Measurements from ENCODE around the gene MUC5B. TPM values are rescaled to one million over a fixed set of nuclear protein-coding genes. Genes with fewer than 3 reads are reported as not detected.

MUC5B gene
- total RNA-seq, 1 donor from 2014 or later, result not detected

DNA sequence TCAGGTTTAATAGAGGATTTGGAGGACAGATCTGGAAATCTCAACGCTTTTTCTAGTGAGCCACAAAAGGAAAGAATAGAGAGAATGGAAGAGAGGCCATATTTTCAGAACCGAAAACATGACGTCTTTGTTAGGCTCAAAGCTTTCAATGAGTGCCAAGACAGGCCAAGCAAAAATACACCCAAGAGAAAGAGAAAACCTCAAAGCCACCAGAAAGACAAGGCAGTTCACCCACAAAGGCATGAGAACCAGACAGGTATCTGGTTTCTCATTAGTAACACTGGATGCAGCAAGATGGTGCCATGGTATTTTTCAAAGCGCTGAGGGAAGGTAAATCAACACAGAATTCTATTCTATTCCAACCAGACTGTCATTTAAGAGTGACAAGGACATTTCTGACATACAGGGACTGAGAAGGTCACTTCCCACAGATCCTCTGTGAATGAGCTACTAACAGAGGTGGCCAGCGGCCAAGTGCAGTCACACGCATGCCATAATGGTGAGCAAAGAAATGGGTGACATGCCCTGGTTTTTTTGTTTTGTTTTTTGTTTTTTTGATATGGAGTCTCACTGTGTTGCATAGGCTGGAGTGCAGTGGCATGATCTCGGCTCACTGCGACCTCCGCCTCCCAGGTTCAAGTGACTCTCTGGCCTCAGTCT lies 44.7 kb downstream of the MUC5B start:
- DNase-seq (peak; percentile 64), ATAC-seq (ENCODE audit: poor library complexity) (peak; percentile 64)
- intact Hi-C loops (cut with DNase I), result loop anchor here (5.0 kb wide), 1 partner anchor 40 kb away; the partner anchor contains the start of gene TOLLIP

- DNase-seq (peak; percentile 9), ATAC-seq (ENCODE audit: poor library complexity) (no peak)
- intact Hi-C loops (cut with DNase I), result loop anchor here (5.0 kb wide), 1 partner anchor 37 kb away; the partner anchor contains the start of gene TOLLIP
Measured at GRCh38 chr11:1269957-1270356, 47.1 kb downstream of the MUC5B start.

- no peak for ATAC-seq (ENCODE audit: poor library complexity)
- peak; percentile 22 for DNase-seq
- intact Hi-C loops (cut with DNase I), result no loop called here
Measured at GRCh38 chr11:1270476-1270875, 47.6 kb downstream of the MUC5B start.

- DNase-seq (peak; percentile 17), ATAC-seq (ENCODE audit: poor library complexity) (no peak)
- intact Hi-C loops (cut with DNase I), result no loop called here
Measured at GRCh38 chr11:1271002-1271401, 48.1 kb downstream of the MUC5B start.

DNA sequence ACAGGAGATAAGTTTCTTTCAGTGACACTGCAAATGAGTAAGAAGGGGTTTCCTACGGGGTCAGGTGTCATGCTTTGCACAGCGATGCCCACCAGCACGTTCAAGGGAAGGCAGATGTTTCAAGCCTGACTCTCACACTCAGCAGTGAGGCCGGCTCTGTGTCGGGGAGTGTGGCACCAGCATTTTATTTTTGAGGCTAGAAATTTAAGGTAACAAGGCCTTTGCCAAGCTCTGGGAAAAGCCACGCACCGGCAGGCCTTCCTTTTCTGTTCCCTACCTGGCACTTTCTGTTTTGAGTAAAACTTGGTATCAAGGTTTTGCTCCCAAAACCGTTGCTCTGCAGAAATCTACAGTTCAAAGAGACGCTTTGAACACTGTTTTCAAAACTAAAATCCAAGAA lies 48.5 kb downstream of the MUC5B start:
- ATAC-seq (ENCODE audit: poor library complexity) (no peak), DNase-seq (peak; percentile 13)
- intact Hi-C loops (cut with DNase I), result no loop called here

GRCh38 chr11:1271927-1272326 lies 49.1 kb downstream of the MUC5B start:
- ATAC-seq (ENCODE audit: poor library complexity) (no peak), DNase-seq (peak; percentile 33)
- intact Hi-C loops (cut with DNase I), result no loop called here

- ATAC-seq (ENCODE audit: poor library complexity) (no peak), DNase-seq (peak; percentile 26)
- intact Hi-C loops (cut with DNase I), result no loop called here
Measured at GRCh38 chr11:1272531-1272930, 49.7 kb downstream of the MUC5B start.

- intact Hi-C loops (cut with DNase I), result no loop called here
- DNase-seq (no peak), ATAC-seq (ENCODE audit: poor library complexity) (no peak)
Measured at GRCh38 chr11:1274501-1274900, 51.6 kb downstream of the MUC5B start.

DNA sequence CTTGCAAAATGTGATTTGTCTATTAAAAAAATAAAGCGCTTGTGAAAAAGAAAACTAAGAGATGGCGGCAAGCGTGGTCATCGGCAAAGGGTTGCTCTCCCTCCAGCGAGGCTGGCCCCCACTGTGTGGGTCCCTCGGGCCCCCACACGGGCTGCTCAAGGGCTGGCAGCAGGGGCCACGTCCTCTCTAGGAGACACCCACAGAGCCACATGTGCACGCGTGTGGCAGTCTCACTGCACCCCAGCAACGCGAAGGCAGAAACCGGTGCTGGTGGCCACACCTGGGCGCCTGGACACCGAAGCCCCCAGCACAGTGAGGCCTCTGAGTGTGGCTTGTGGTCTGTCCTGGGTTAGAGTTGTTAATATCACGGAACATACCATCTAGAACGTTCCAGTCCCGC lies 52.2 kb downstream of the MUC5B start:
- intact Hi-C loops (cut with DNase I), result no loop called here
- ATAC-seq (ENCODE audit: poor library complexity), result no peak

GRCh38 chr11:1276041-1276790 lies 53.4 kb downstream of the MUC5B start:
- ATAC-seq (ENCODE audit: poor library complexity) (peak; percentile 77), DNase-seq (peak; percentile 72)
- intact Hi-C loops (cut with DNase I), result no loop called here

More for the DNA sequence above, 52.2 kb downstream of the MUC5B start:
- peak; percentile 17 for DNase-seq

DNA sequence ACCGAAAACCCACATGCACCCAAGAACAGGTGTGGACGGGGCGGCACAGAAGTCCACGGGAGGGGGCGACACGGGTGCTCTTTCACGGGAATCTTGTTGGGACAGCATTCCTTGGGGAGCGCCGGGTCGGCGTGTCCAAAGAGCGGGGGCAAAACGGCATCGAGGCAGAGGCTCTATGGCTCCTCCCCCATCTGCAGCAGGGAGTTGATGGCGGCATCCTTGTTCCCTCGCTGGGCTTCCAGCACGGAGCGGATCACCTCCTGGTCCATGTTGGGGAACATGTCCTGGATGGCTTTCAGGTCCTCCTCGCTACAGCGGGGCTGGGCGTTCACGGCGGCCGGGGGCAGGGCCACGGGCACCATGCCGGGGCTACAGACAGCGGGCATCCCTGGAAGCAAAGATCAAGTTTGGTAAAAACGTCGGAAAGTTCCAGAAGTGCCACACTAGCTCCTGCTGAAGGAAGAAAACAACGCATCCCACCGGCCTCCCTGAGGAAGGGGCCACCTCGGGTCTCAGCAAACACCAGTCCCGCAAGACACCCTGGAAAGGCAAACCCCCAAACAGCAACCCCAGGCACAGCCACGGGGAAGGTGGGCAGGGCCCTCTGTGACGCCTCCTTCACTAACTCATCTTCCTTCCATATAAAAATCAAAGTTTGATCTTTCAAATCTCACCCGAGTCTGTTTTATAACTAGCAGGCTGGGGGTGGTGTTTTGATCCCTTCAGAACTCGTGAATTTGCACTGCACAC lies 54.2 kb downstream of the MUC5B start:
- peak; percentile 35 for DNase-seq
- intact Hi-C loops (cut with DNase I), result no loop called here
- ATAC-seq (ENCODE audit: poor library complexity), result no peak

- DNase-seq (peak; percentile 33), ATAC-seq (ENCODE audit: poor library complexity) (no peak)
- intact Hi-C loops (cut with DNase I), result no loop called here
Measured at GRCh38 chr11:1277936-1278512, 55.2 kb downstream of the MUC5B start.

DNA sequence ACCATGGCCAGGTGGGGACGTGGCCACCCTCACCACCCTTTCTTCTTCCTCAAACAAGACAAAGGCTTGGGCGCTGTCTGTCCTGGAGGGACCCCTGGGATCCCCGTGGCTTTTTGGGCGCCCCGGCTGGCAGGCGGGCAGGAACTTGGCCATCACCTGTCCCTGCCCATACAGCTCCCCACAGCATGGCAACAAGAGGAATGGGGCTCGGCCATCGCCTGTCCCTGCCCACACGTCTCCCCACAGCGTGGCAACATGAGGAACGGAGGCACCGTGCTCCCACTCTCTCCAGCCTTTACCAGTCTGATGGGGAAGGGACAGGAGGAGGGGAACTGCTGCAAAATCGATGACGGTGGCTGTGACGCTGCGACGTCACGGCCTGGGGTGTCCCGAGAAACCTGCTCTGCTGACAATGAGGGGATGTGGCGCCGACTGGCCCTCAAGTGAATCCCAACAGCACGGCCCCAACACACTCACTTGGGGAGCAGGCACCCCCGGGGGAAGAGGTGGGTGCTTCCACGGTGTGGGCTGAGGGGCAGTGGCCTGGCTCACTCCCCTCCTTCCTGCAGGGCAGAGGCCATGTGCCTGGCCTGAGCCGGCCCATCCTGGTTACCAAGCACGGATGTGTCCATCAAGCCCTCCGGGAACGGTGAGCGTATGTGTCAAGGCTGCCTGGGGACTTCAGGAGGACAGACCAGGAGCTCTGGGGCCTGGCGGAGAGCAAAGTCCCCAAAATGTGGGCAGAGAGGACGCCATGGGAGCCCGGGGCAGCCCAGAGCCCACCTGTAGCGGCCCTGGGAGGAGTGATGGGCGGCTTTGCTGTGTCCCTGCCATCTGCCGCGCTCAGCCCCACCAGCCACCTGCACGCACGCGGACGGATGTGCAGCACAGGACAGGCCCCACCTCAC lies 56.2 kb downstream of the MUC5B start:
- DNase-seq (peak; percentile 31), ATAC-seq (ENCODE audit: poor library complexity) (no peak)
- intact Hi-C loops (cut with DNase I), result no loop called here

DNA sequence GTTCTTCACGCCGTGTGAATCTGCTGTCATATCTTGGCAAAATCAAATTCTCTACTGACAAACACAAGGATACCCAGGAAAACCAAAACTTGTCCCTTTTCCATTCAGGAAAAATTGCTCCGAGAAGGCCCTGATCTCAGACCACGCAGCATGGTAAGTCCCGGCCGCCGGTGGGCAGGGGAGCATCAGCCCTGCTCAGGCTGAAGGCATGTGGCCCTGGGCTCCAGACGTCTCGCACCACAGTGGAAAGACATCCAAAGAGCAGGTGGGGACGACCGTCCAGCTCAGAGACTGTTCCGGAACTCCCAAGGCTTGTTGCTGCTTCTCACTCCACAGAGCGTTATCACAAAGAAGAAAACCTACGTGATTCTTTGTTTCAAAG lies 56.8 kb downstream of the MUC5B start:
- intact Hi-C loops (cut with DNase I), result no loop called here
- ATAC-seq (ENCODE audit: poor library complexity) (no peak), DNase-seq (peak; percentile 20)

DNA sequence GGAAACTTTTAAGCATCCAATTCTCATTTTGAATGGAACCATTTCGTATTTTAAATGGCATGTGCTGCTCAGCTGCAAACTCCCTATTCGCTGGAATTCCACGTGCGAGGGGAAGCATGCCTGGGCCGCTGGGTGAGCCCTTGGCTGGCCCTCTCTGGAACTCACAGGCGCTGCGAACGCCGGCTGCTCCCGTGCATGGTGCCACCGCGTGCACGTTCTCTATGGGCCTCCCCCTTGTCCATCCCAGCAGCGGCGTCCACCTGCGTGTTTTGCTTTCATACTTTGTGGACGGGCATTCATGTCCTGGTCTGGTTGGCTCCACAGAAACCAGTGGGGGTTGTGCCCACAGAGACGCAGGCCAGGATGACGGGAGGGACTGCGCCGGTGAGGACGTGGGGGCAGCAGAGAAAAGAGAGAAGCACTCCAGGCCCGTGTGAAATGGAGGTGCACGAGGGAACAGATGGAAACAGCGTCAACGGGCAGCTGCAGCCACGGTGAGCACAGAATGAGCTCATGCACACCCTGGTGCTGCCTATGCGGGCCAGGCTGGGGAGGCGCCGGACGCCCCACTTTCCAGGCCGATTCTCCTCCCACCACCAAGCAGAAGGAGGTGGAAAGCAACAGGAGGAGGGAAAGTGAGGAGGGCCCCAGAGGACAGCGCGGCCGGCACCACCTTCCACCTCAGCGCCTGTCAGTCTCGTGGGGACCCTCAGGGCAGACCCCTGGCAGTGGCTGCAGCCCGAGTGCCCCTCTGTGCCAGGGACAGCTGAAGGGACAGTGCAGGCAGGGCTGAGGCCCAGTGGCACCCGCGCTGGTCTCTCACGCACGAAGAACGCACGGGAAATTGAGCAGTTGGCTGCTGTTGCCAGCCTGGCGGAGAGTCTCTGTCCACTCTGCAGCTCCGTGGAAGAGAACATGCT lies 57.5 kb downstream of the MUC5B start:
- DNase-seq (peak; percentile 33), ATAC-seq (ENCODE audit: poor library complexity) (no peak)
- intact Hi-C loops (cut with DNase I), result no loop called here

GRCh38 chr11:1281326-1281973 lies 58.6 kb downstream of the MUC5B start:
- ATAC-seq (ENCODE audit: poor library complexity) (no peak), DNase-seq (peak; percentile 16)
- intact Hi-C loops (cut with DNase I), result no loop called here

GRCh38 chr11:1281974-1282365 lies 59.1 kb downstream of the MUC5B start:
- intact Hi-C loops (cut with DNase I), result no loop called here
- DNase-seq (peak; percentile 37), ATAC-seq (ENCODE audit: poor library complexity) (no peak)

All from Right ventricle myocardium superior (tissue), 1 donor.